ENCODE measurements around the gene OSBP2. TPM values are rescaled to one million over a fixed set of nuclear protein-coding genes. Genes with fewer than 3 reads are reported as not detected.
A peak's percentile ranks its signal among the peaks of the same experiment; 100 is the strongest.

OSBP2 gene
- total RNA-seq, 1 experiment from 2014 or later = 8.2 TPM

DNA sequence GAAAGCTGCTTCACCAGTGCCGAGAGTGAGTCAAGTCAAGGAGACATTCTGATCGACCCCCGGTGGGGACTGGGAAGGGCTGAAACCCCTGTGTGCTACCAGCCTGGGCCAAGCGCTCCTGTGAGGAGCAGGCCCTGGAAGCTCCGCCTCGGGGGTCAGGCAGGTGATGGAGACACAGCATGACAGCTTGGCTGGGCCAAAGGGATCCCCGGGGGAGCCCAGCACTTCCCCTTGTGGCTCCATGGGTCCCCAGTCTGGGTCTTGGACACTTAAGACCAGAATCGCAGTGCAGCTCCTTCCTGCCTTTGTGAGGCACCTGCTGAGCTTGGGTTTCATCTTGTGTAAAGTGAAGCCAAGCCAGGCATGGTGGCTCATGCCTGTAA, 184.7 kb downstream of the OSBP2 start:
- no peak for DNase-seq (ENCODE audit: low spot score)

DNA sequence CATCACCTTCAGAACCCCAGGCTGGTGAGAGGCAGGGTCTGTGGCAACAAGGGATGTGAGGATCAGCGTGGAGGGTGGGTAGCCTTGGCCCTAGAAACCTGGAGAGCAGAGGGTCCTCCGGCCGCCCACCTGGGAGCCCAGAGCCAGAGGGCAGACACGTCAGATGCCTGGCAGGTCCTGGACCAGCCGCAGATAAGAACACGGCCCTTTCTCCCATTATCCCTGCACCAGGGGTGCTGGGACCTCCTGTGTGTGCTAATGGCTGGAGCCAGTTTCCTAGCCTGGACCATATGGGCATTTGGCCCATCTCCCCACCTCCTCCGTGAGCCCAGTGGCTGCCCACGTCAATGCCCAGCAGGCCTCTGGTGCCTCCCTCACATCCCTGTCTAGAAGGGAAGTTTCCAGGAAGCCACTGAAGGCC, 185.5 kb downstream of the OSBP2 start:
- no peak for DNase-seq (ENCODE audit: low spot score)

DNA sequence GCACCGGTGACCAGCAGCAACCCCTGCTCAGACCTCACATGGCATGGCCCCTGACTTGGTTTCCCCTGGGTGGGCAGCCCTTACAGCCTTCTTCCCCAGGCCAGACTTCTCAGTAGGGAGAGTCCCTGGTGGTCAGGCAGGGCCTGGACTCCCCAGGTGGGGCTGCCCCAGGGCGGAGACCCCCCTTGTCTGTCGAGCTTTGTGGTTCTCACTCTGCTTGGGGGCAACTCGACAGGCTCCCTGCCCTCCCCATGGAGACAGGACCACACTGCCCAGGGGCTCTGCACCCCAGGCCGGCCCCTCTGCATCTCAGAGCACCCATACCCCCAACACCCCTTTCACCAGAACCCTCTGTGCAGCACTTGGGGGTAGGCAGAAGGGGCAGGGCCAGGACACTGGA, 186.2 kb downstream of the OSBP2 start:
- DNase-seq (ENCODE audit: low spot score) = no peak

DNA sequence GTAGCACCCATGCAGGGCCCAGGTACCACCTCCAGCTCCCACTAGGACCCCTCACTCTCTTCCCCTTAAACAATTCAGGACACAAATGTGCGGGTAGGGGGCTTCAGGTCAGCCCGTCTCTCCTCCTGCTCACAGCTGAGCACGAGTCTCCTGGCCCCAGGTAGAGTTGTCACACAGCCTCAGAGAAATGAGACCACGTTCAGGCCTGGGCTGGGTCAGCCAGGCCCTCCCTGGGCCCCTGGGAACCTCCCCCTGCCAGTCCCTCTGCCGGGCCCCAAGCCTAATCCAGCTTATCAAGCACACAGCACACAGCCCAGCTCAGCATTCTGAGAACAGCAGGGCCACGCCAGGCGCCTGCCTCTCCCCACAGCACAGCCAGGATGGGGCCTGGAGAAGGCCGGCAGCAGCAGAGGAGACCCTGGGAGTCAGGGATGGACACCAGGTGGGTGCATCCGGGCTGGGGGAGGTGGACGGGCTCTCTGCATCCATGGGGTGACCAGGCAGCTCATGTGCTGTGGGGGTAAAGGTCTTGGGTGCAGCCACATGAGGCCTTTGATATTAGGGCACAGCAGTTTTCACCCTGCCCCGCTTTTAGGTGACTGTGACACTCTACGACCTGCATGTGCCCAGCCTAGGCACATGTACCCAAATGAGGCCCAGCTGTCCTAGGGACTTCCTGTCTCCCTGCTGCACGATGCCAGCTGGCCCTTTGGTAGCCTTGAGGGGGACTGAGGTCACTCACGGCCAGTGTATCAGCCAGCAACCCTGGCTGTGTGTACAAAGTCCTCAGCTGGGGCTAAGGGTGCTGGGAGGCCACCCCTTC, 186.9 kb downstream of the OSBP2 start:
- DNase-seq (ENCODE audit: low spot score) = no peak

DNA sequence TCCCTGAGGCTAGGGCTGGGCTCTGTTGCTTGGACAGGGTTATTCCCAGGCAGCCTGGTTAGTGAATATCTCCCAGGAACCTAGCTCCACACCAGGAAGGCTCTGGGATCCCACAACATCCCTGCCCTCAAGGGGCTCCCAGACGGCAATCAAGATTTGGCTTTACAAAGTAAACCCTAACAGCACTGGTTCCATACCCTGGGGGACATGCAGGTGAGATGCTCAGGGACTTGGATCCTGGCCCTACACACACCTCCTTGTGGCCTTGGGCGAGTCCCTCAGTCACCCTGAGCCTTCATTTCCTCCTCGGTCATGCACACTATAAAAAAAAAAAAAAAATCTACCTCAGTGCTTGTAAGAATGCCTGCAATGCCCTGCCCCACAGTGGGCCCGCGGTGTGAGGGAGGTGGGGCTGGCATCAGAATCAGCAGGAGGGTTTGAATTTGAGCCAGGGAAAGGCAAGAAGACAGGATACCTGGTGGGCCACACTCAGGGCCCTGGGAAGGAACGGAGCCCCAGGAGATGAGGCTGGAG, 187.6 kb downstream of the OSBP2 start:
- no peak for DNase-seq (ENCODE audit: low spot score)

DNA sequence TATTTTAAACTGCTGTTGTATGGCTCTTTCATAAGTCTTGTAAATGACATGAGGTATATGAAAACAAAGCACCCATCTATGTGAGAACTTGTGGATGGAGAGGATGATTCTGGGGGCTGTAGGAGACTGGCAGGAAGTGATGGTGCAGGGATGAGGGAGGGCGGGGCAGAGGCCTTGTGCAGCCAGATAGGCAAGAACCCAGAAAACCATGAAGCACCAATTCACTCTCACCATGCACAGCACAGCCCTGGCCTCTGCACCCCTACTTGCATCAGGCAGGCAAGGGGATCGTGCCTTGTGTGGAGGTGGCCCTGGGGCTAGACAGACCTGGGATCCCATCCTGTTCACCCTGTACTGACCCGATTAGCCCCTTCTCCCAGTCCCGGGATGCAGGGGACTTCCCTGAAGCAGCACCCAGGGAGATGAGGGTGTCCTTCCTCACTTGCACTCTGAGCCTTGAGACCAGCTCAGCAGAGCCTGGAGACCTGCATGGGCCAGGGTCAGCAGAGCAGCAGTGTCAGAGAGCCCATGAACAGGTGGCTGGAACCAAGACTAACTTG, 188.4 kb downstream of the OSBP2 start:
- no peak for DNase-seq (ENCODE audit: low spot score)

DNA sequence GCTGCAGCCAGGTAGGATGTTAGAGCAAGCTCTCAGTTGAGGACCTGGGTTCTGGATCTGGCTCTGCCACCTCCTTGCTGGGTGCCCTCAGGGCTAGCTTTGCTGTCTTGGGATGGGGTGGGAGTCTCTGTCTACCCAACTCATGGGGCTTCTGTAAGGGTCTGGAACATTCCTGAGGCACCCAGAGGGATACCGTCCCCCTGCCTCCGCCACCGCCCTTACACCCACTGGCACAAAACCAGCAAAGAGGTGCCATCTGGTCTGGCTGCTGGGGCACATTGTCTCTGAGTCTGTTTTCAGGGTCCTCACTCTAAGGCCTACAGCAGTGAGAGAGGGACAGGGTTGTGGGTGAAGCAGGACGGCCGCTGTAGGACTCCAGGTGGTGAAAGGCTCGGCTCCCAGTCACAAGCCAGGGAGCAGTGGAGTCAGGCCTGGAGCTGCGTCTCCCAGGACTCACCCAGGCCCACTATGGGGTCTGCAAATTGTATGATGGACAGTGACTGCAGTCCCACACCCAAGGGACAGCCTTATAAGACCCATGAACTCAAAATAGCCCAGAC, 189.0 kb downstream of the OSBP2 start:
- DNase-seq (ENCODE audit: low spot score) = no peak

DNA sequence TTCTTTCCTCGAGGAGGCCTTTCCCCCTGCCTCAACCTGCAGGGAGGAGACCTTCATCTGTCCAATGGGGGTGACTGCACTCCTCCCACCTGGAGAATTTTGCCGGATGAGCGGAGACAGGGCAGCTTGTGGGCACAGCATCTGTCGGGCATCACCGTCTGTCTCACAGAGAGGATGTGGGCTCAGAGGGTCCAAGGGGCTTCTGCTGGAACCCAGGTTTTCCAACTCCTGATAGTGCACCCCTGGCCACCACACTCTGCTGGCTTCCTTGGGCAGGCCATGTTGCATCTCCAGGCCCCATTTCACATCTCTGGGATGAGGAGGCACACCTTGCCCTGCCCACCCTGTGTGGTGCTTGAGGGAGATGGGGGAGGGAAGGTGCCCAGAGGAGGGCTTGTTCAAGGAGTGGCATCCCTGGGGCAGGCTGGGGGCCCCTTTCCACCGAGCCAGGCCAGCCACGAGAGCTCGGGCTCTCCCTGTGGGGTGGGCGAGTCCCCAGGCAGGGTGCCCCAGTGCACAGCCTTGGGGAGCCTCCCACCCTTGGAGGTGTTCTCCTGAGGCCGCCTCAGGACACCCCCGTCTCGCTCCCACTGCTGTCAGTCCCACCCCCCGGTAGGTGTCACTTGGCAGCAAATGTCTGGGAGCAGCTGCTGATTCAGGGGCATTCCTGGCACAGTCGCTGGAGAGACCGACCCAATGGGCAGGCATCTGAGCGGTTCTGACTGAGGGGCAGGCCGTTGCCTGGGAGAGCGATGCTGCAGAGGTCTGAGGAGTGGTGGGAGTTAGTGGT, 189.7 kb downstream of the OSBP2 start:
- no peak for DNase-seq (ENCODE audit: low spot score)

DNA sequence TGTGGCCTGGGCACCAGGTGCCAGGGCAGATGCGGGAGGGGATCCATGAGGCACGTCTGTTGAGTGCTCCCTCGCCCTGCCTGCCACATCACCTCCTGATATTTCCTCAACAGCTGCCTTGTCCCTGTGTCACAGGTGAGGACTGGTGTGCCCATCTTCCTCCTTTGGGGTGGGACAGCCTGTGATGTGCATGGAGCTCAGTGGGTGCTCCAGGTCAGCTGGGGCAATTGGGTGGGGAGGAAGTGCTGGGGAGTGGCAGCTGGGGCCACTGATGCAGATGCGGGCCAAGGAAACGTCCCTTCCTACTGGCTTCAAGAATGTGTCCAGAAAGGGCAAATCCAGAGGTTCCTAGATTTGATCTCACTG, 190.3 kb downstream of the OSBP2 start:
- DNase-seq (ENCODE audit: low spot score) = no peak

DNA sequence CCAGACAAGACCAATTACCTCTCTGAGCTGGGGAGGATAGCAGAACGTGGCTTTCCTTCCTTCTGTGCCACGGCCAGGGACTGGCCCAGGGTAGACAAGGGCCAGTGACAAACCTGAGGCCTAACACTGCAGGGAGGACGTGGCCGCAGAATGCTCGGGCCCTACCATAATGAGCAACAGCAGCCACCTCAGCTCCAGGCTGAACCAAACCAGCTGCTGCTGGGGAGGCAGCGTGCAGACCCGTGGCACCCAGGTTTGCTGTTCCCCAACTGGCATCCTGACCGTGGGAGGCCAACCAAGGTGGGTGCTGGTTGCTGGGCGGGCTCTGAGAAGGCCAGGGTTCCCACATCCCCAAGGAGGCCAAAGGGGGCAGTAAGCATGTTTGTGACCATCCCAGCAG, 190.9 kb downstream of the OSBP2 start:
- no peak for DNase-seq (ENCODE audit: low spot score)

DNA sequence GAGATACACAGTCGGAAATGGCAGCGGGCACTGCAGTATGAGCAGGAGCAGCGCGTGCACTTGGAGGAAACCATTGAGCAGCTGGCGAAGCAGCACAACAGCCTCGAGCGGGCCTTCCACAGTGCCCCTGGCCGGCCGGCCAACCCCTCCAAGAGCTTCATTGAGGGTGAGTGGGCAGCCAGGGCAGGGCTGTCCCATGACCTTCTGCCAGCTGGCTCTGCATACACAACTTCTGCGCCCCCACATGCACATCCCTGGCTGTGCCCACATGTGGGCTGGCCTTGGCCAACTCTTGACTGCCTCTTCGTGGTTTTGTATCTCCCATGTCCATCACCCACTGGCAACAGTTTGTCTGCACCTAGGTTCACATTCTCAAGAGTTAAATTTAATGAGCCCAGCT, 192.8 kb downstream of the OSBP2 start:
- DNase-seq (ENCODE audit: low spot score) = no peak

DNA sequence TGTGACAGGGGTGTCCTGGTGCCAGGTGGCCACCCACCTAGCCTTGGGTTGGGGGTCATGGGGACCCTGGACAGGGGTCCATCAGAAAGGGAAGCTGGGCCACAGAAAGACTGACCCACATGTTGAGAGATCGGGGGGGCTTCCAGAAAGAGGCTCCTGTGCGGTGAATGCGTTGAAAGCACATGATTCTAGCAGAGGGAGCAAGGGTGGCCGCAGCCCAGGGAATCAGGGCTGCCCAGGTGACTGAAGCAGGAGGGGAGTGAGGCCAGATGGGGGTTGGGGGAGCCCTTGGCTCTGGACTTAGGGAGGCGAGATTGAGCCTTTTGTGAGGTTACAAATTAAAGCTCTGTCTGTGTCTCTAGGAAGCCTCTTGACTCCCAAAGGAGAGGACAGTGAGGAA, 193.2 kb downstream of the OSBP2 start:
- no peak for DNase-seq (ENCODE audit: low spot score)

DNA sequence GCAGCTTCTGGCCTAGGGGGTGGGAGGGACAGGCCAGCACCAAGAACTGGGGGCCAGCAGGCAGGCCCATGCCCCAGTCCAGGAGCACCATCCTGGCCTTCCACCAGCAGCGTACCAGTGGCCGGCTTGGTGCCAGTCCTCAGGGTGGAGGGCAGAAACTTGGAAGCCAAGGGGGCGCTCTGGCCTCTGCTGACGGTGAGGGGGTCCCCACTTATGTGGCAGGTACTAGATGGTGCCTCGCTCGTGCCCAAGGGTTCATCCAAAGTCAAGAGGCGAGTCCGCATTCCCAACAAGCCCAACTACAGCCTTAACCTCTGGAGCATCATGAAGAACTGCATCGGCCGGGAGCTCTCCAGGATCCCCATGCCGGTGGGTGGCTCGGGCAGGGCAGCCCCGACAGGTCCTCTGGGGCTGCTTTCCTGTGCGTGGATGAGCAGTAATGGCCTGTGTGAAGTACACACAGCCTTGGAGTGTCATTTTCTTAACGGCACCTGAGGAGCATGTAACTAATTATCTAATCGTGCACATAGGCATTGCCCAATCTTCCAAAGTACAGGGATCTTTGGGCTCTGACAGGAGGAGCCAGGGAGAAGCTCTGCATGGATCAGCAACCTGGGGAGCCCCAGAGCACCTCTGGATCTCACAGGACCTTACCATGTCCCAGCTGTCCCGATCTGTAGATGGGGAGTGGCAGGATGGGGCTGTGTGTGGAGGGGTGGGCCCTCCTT, 194.8 kb downstream of the OSBP2 start:
- no peak for DNase-seq (ENCODE audit: low spot score)

DNA sequence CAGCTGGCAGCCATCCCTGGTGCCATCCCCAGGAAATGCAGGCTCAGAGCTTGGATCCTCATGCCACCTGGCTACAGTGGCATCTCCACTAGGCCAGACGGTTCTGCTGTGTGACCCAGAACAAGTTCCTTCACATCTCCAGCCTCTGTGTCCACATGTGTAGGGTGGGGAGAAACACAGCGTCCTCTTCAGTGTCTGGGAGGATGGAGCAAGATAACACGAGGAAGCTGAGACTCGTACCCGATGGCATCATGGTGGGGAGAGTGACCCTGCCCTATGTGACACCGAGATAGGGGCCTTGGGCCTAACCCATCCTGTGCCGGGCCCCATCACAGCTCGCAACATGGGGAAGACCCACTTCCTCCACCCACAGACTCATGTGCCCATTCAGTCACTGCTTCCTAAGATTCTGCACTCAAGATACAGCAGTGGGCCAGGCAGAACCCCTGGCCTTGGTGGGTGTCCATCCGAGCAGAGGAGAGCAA, 195.4 kb downstream of the OSBP2 start:
- no peak for DNase-seq (ENCODE audit: low spot score)

DNA sequence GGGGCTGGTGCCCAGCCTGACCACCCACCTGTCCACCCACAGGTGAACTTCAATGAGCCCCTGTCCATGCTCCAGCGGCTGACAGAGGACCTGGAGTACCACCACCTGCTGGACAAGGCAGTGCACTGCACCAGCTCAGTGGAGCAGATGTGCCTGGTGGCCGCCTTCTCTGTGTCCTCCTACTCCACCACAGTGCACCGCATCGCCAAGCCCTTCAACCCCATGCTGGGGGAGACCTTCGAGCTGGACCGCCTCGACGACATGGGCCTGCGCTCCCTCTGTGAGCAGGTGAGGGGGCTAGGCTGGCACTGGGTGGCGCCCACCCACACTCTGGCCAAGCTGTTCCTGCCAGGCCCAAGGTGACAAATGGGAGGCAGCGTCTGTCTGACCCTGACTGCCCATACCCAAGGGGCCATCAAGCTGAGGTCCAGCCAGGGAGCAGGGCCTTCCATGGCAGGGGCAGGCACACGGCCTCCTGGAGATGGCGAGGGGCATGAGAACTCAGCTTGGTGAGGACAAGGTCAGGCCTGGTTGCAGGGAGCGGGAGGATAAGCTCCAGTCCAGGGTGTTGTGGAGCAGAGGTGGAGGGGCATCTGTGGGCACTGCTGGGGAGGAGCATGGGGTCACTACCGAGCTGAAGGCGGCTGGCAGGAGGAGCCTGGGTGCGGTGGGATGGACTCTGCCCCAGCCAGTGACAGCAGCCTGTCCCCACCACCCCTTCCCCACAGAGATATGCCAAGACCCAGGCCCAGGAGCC, 196.2 kb downstream of the OSBP2 start:
- DNase-seq (ENCODE audit: low spot score) = peak; percentile 33

DNA sequence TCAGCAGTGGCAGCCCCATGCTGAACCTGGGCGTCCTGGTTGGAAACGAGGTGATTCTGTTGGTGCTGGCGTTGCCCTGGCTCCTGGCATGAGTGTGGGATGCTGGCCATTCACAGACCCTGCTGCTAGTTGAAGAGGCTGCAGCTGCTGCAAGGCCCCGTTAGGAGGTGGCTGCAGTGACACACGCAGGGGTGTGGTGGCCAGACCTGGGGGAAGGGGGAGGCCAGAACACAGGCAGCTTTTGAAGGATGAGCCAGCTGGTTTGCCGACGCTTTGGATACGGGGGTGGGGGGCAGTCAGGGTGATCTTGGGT, 196.7 kb downstream of the OSBP2 start:
- no peak for DNase-seq (ENCODE audit: low spot score)

DNA sequence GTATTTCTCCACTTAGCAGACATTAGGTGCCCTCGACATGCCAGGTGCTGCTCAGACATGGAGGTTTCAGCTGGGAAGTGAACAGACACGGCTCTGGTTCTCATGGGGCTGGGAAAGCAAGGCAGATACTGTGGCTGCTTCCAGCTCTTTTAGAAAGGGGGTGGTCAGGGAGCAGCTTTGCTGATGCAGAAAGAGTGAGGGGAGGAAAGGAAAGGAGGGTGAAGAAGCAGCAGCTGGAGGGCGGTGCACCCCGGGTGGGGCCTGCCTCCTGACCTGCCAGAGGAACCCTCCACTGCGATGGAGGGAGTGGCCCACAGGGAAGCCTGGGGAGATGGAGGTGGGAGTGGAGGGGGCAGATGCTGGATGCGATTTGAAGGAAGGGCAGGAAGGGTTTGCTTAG, 197.1 kb downstream of the OSBP2 start:
- no peak for DNase-seq (ENCODE audit: low spot score)

DNA sequence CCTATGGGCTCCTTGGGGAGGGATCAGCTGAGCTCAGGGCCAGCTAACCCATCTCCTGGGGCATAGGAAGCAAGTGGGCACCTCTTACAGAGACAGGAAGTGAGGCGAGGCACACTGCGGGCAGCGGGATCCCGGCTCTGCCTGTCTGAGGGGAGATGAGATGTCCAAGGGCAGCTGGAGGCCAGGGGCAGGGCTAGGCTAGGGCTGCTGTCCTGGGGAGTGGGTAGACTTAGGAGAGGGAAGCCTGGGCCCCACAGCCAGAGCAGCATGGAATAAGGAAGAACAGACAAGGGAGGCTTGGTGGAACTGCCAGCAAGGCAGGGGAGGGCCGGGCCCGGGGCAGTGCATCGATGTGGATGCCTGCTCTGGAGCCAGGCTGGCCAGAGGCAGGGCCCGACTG, 197.6 kb downstream of the OSBP2 start:
- no peak for DNase-seq (ENCODE audit: low spot score)

DNA sequence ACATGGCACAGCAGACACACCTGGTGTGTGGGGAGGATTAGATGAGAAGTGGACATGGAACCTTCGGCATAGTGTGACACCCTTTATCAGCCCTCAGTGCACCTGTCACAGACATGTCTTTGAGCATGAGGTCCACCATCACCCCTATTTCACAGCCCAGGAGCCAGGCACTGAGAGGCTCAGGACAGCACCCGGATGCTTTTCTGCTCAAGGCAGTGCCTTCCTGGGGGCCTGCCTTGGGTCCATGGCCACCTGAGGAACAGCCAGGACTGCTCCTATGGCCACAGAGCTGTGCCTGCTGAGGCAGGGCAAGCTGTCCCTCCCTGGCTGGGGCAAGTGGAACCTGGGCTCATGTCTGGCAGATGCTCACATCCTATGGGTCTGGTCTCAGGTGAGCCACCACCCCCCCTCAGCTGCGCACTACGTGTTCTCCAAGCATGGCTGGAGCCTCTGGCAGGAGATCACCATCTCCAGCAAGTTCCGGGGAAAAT, 198.1 kb downstream of the OSBP2 start:
- DNase-seq (ENCODE audit: low spot score) = no peak

All from HT-29 (cell line).